ENCODE data around the gene AKAP8L. TPM values are rescaled to one million over a fixed set of nuclear protein-coding genes. Genes with fewer than 3 reads are reported as not detected.
A peak's percentile ranks its signal among the peaks of the same experiment; 100 is the strongest.

The AKAP8L gene
- total RNA-seq, 4 donors from 2014 or later, result 33.9 to 90.2 (median 63.4) TPM

GRCh38 chr19:15379083-15379998 lies 39.4 kb downstream of the AKAP8L start, which contains the start of gene AKAP8:
Gene AKAP8 (minus strand): TSS chr19:15379787. CDS start chr19:15379731, 56 bp downstream.
- H3K36me3 ChIP-seq, result peaks cover 0 to 18% (median 0%) of the 10 kb centered on the region in 3 donors
- TF ChIP-seq CTCF (IDR thresholded peaks at IDR 0.05) (no peak), POLR2A (IDR thresholded peaks at IDR 0.05) (peak in 3 of 4 donors; percentile 58 to 82 (median 71))
- H3K4me3 ChIP-seq, result peak within 1 kb of the TSS; percentile 74 to 100 (median 96)
- 0% methylated on average over 19 of the region's 111 CpGs; no CpG with 5 or more reads in 1 of the 2 donors for WGBS, 2 donors
- peak; percentile 88 for DNase-seq
- H3K27ac ChIP-seq, result peak within 1 kb of the TSS; percentile 94 to 99 (median 97)
- no peaks in the 10 kb centered on the region for H3K9me3 ChIP-seq
- H3K27me3 ChIP-seq, result no peaks in the 10 kb centered on the region
- intact Hi-C loops (cut with DNase I), result loop anchor here (10.0 kb wide), 1 partner anchor 115 kb away; no protein-coding TSS in a partner anchor
- peaks cover 23 to 52% (median 45%) of the 10 kb centered on the region in 3 donors for H3K4me1 ChIP-seq

- H3K4me3 ChIP-seq, result peak overlapping the region; percentile 74 to 100 (median 96)
- intact Hi-C loops (cut with DNase I), result loop anchor here (10.0 kb wide), 1 partner anchor 114 kb away; no protein-coding TSS in a partner anchor
- H3K9me3 ChIP-seq, result no peaks in the 10 kb centered on the region
- DNase-seq, result no peak
- 0% methylated on average over 8 to 20 of the region's 22 CpGs for WGBS, 2 donors
- peaks cover 23 to 59% (median 52%) of the 10 kb centered on the region in 3 donors for H3K4me1 ChIP-seq
- no peaks in the 10 kb centered on the region for H3K27me3 ChIP-seq
- H3K27ac ChIP-seq, result peak overlapping the region; percentile 94 to 99 (median 97)
- peaks cover 0 to 25% (median 5%) of the 10 kb centered on the region in 3 donors for H3K36me3 ChIP-seq
- TF ChIP-seq CTCF (IDR thresholded peaks at IDR 0.05) (peak in 1 of 6 experiments; percentile 3), POLR2A (IDR thresholded peaks at IDR 0.05) (no peak)
These were observed 40.2 kb downstream of the AKAP8L start for GRCh38 chr19:15378534-15379082.

- Histone ChIP-seq H3K27me3 (no peaks in the 10 kb centered on the region), H3K4me1 (peaks cover 16 to 56% (median 46%) of the 10 kb centered on the region in 3 donors), H3K9me3 (no peaks in the 10 kb centered on the region), H3K36me3 (peaks cover 20 to 50% (median 35%) of the 10 kb centered on the region in 3 donors), H3K27ac (peak overlapping the region; percentile 11 to 53 (median 40)), H3K4me3 (no peak overlapping the region)
- TF ChIP-seq POLR2A (IDR thresholded peaks at IDR 0.05) (no peak), CTCF (IDR thresholded peaks at IDR 0.05) (no peak)
- intact Hi-C loops (cut with DNase I), result loop anchor here (10.0 kb wide), 1 partner anchor 110 kb away; no protein-coding TSS in a partner anchor
- WGBS, 2 donors, result 49 to 57% methylated on average over 7 to 8 of the region's 24 CpGs
- DNase-seq, result no peak
These were observed 43.9 kb downstream of the AKAP8L start for GRCh38 chr19:15374796-15375440.

- 72 to 87% methylated on average over 8 to 17 of the region's 21 CpGs for WGBS, 2 donors
- no peak overlapping the region for H3K4me3 ChIP-seq
- H3K4me1 ChIP-seq, result peaks cover 16 to 56% (median 46%) of the 10 kb centered on the region in 3 donors
- no peak for DNase-seq
- H3K9me3 ChIP-seq, result no peaks in the 10 kb centered on the region
- H3K36me3 ChIP-seq, result peaks cover 28 to 57% (median 42%) of the 10 kb centered on the region in 3 donors
- TF ChIP-seq CTCF (IDR thresholded peaks at IDR 0.05), result no peak
- TF ChIP-seq POLR2A (IDR thresholded peaks at IDR 0.05), result no peak
- H3K27me3 ChIP-seq, result no peaks in the 10 kb centered on the region
- H3K27ac ChIP-seq, result peak overlapping the region; percentile 11 to 53 (median 40)
- intact Hi-C loops (cut with DNase I), result loop anchor here (10.0 kb wide), 1 partner anchor 109 kb away; no protein-coding TSS in a partner anchor
These were observed 44.6 kb downstream of the AKAP8L start for GRCh38 chr19:15374105-15374651.

Measured in esophagus squamous epithelium (tissue), 5 donors.